Retinal pigment epithelial cell (primary cell): ENCODE measurements around the gene SLC35D3.
"Not testable (repeated sequence)": the region's sequence is repeated elsewhere in the genome, so short reads cannot be mapped to it uniquely, and the experiment has no call there.

ENCODE experiments used
- DNase-seq: peaks from one replicate; pipeline ENCODE4 v3.0.0-alpha.2; 2010; ENCODE audit warnings: low read depth
- H3K4me3 ChIP-seq: 2 replicates; pipeline ENCODE4 v1.5.1; 2011; ENCODE audit warnings: mild to moderate bottlenecking, low read length, control low read depth, moderate library complexity
- TF ChIP-seq, protein P1 (sequence below): conservative IDR thresholded peaks from 2 replicates; pipeline ENCODE4 v1.5.1; 2011; ENCODE audit warnings: low read depth, low read length, control low read depth, inconsistent platforms

Gene SLC35D3

DNA sequence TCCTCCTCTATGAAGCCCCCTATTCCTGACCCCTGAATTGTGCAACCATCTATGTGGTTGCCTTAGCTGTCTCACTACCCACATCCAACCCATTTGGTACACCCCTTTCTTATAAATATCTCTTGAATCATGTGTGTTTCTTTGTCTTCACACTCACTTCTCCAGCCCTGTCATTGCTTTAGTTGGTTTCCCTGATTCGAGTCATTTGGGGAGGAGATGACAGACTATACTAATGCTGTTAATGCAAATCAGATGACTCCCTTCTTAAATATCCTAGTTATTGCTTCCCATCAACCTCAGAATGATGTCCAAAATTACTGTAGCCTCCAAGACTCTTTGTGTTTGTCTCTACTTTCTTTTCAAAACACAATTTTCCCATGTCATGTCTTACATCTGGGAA, 23.0 kb downstream of the SLC35D3 start:
- no peak overlapping the region for H3K4me3 ChIP-seq
- no peak for DNase-seq
- TF ChIP-seq, protein P1, sequence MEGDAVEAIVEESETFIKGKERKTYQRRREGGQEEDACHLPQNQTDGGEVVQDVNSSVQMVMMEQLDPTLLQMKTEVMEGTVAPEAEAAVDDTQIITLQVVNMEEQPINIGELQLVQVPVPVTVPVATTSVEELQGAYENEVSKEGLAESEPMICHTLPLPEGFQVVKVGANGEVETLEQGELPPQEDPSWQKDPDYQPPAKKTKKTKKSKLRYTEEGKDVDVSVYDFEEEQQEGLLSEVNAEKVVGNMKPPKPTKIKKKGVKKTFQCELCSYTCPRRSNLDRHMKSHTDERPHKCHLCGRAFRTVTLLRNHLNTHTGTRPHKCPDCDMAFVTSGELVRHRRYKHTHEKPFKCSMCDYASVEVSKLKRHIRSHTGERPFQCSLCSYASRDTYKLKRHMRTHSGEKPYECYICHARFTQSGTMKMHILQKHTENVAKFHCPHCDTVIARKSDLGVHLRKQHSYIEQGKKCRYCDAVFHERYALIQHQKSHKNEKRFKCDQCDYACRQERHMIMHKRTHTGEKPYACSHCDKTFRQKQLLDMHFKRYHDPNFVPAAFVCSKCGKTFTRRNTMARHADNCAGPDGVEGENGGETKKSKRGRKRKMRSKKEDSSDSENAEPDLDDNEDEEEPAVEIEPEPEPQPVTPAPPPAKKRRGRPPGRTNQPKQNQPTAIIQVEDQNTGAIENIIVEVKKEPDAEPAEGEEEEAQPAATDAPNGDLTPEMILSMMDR, result no peak

DNA sequence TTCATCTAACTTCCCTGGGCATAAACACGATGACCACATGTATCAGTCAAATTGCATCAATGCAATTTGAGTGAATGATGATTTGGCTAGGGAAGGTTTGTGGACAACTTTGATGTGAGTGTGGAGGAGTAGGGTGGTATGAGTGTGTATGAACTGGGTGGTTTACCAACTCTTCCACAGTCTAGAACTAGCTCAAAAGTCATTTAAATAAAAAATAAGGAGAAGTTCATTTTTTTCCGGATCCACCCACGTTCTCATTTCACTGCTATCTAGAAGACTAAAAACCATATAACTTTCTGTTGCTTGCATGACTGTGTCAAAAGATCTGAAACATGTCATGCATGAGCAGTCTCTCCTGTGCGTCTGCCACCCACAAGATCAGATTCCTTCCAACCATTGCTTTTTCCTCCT, 23.6 kb downstream of the SLC35D3 start:
- H3K4me3 ChIP-seq, result no peak overlapping the region
- no peak for DNase-seq
- TF ChIP-seq, protein P1, result no peak

DNA sequence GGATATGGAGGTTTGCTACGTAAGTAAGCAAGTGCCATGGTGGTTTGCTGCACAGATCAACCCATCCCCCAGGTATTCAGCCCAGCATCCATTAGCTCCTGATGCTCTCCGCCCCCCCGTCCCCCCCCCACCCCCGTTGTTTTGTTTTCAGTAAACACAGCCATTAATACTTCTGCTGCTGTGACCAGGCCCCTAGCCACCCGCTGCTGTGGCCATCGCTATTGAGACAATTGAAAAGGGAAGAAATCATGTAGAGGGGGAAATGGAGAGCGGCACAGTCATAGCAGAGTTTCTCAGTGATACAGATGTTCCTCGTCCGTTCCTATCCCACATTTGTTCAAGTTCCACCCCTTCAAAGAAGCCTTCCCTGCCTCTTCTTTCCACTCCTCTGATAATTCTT, 24.9 kb downstream of the SLC35D3 start:
- TF ChIP-seq, protein P1, result no peak
- DNase-seq, result no peak
- no peak overlapping the region for H3K4me3 ChIP-seq

DNA sequence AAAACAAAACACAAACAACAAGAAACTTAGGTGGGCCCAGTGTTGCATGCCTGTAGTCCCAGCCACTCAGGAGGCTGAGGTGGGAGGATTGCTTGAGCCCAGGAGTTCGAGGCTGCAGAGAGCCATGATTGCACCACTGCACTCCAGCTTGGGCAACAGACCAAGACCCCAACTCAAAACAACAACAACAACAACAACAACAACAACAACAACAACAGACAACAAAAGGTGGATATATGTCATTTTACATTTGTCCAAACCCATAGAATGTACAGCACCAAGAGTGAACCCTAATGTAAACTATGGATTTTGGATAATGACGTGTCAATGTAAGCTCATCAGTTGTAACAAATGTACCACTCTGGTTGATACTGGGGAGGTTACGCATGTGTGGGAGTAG, 27.9 kb downstream of the SLC35D3 start:
- DNase-seq, H3K4me3 ChIP-seq: not testable (repeated sequence)

DNA sequence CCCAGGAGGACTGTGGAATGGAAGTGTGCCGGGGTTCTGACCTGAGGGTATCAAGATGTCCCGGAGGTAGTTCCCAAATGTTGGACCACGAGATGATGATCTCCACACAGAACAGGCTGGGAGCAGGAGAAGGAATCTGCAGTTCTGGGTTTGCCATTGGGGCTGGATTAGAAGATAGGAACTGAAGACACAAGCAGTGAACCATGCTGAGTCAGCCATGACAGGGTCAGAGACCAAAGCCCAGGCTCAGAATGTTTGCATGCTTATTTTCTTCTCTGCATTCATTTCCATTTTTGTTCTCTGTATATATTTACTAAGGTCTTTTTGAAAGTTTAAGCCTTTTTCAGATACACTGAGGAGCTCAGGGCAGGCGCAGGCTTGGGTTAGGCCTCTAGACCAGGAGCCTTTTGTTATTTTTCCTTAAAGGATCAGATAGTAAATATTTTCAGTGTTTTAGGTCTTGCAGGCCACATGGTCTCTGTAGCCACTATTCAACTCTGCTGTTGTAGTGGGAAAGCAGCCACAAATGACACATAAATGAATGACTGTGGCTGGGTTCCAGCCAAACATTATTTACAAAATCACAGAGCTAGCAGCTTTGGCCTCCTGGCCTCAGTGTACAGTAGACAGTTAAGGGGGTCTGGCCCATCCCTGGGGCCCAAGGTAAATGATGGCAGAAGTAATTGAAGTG, 28.5 kb downstream of the SLC35D3 start:
- no peak for DNase-seq
- TF ChIP-seq, protein P1, result no peak
- no peak overlapping the region for H3K4me3 ChIP-seq

DNA sequence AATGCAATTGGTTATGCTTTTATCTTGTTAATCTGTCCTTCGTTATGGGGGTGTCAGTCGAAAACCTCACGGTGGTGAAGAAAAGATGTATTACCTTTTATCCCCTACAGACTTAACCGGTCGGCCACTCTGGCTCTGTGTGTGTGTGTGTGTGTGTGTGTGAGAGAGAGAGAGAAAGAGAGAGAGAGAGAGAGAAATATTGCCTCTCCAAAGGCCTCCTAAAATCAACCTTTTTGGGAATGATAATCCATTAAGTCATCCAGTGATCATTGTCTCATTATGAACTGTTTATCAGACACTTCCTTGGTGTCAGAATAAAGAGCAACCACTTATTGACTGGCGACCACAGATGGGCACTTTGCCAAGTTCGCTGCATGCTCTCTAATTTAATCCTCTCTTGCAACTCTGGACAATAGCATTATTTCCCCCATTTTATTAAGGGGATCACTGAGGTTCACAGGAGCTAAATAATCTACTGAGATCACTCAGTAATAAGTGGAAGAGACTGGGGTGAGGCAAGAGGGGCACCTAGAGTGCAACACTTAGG, 30.7 kb downstream of the SLC35D3 start:
- no peak overlapping the region for H3K4me3 ChIP-seq
- TF ChIP-seq, protein P1, result no peak
- peak; percentile 28 for DNase-seq

DNA sequence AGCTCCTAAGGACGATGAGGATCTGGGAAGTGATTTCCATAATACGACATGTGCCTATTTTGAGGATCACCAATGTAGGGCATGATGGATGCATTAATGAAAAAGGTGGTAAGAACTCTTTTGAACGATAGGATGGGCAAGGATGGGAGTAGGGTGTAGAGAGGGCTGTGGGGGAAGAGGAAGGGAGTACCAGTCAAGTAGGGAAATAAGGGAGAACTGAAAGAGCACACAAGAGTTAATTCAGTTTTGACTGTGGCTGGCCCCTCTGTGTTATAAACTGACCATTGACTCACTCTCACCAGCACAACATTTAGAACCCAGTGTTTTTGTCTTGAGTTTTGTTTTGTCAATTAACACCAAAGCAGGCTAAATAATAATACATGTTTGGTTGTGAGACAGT, 33.0 kb downstream of the SLC35D3 start:
- H3K4me3 ChIP-seq, result no peak overlapping the region
- TF ChIP-seq, protein P1, result no peak
- no peak for DNase-seq
